Natural killer cell (primary cell): ENCODE data around the gene DAPK1. TPM values are rescaled to one million over a fixed set of nuclear protein-coding genes. Genes with fewer than 3 reads are reported as not detected.

Experiments
- ATAC-seq, 3 donors: fragments of 150-1000 bp in 2 of 3; fragments of 200-7000 bp in 1 of 3; cut with Tn5 transposase; 1 replicate in 1 of 3; 2 replicates in 2 of 3; pipeline ENCODE4 v1.10.0; 2021; ENCODE audit warnings: mild to moderate bottlenecking in 2 of 3, moderate library complexity in 2 of 3
- DNase-seq, 2 donors: peaks; one replicate each; pipeline versions ENCODE4 v3.0.0 to v3.0.0-alpha.2; 2013 to 2021; ENCODE audit warnings: mixed read lengths in 1 of 2
- H3K27ac ChIP-seq: one replicate; pipeline ENCODE4 v1.5.1; 2013; ENCODE audit warnings: mild to moderate bottlenecking, low read length
- H3K27me3 ChIP-seq: one replicate; pipeline ENCODE4 v1.6.1; 2013; ENCODE audit warnings: low read length; ENCODE audit not compliant: control insufficient read depth, insufficient read depth
- H3K36me3 ChIP-seq: one replicate; pipeline ENCODE4 v1.6.1; 2013; ENCODE audit warnings: low read length; ENCODE audit not compliant: control insufficient read depth, insufficient read depth
- H3K4me1 ChIP-seq: one replicate; pipeline ENCODE4 v1.6.1; 2013; ENCODE audit warnings: low read length; ENCODE audit not compliant: control insufficient read depth, insufficient read depth
- H3K4me3 ChIP-seq: one replicate; pipeline ENCODE4 v1.5.1; 2013; ENCODE audit warnings: low read length
- H3K9me3 ChIP-seq: one replicate; pipeline ENCODE4 v1.6.1; 2013; ENCODE audit warnings: low read length; ENCODE audit not compliant: control insufficient read depth, insufficient read depth
- H3K27ac Mint-ChIP-seq, 2 donors: one replicate each; pipeline ENCODE4 v1.8.0; 2022; ENCODE audit warnings: mild to moderate bottlenecking in 2 of 2, mixed read lengths in 2 of 2, moderate library complexity in 1 of 2
- H3K27me3 Mint-ChIP-seq, 2 donors: one replicate each; pipeline ENCODE4 v1.8.0; 2022; ENCODE audit warnings: low read depth in 2 of 2, mixed read lengths in 2 of 2
- H3K36me3 Mint-ChIP-seq: one replicate; pipeline ENCODE4 v1.8.0; 2022; ENCODE audit warnings: mixed read lengths
- H3K4me1 Mint-ChIP-seq, 2 donors: one replicate each; pipeline ENCODE4 v1.8.0; 2022; ENCODE audit warnings: mixed read lengths in 2 of 2
- H3K4me3 Mint-ChIP-seq: one replicate; pipeline ENCODE4 v1.8.0; 2022; ENCODE audit warnings: mild to moderate bottlenecking, moderate library complexity, mixed read lengths
- H3K9me3 Mint-ChIP-seq, 2 donors: one replicate each; pipeline ENCODE4 v1.8.0; 2022; ENCODE audit warnings: mixed read lengths in 2 of 2
- CTCF ChIP-seq: fragments of 200-600 bp; IDR thresholded peaks from one replicate; pipeline ENCODE4 v1.8.0; 2022; ENCODE audit warnings: antibody characterized with exemption
- WGBS: methylation state at CpG from one replicate; pipeline ENCODE4 v1.1.7; 2013; ENCODE audit warnings: missing lambda C conversion rate; ENCODE audit not compliant: insufficient coverage; 5-methylcytosine and 5-hydroxymethylcytosine counted together
- intact Hi-C: fragments of 100-400 bp; cut with micrococcal nuclease; formaldehyde crosslinking; loops from one replicate; pipeline ENCODE4 v1.14.2; 2022
- total RNA-seq, 4 donors: library from RNA; stranded (reverse); fragments of 120-200 nt in 1 of 4; gene quantifications; one replicate each; pipeline versions ENCODE4 v1.2.3 to v1.2.4, GENCODE V29; 2013 to 2022

The DAPK1 gene
- total RNA-seq, 3 donors from 2014 or later (not counting 1 experiment from before 2014, with no cell fraction given) = 12.2 to 26.5 (median 22.7) TPM

DNA sequence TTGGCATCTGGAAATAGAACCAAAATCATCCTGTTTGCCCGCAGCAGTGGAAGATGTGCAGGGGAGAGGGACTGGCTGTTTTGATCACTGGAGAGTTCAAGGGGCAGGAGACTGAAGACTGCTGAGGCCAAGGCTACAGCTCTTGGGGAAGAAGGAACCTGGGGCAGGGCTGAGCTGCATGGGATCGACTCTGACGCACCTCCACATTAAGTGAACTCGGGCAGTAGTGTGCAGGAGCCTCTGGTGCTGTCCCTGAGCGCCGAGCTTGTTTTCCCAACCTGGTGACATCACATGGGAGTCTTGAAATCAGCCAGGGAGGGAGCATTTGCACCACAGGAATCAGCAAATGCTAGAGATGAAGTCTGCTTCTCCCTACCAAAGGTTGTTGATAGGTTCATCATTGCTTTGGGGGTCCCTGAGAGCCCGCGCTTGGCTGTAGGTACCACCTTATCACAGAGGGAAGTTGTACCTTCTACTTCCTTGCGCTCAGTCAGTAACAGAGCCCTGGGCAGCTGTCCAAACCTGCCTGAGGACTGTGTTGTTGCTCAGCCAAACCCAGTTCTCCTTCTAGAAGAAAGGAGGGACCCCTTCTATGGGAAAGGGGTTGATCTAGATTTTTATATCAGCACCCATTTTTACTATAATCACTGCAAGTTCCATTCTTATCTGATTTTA is 175.9 kb downstream of the DAPK1 start:
- H3K36me3 ChIP-seq = no peaks in the 10 kb centered on the region
- no peak overlapping the region for H3K27ac Mint-ChIP-seq

DNA sequence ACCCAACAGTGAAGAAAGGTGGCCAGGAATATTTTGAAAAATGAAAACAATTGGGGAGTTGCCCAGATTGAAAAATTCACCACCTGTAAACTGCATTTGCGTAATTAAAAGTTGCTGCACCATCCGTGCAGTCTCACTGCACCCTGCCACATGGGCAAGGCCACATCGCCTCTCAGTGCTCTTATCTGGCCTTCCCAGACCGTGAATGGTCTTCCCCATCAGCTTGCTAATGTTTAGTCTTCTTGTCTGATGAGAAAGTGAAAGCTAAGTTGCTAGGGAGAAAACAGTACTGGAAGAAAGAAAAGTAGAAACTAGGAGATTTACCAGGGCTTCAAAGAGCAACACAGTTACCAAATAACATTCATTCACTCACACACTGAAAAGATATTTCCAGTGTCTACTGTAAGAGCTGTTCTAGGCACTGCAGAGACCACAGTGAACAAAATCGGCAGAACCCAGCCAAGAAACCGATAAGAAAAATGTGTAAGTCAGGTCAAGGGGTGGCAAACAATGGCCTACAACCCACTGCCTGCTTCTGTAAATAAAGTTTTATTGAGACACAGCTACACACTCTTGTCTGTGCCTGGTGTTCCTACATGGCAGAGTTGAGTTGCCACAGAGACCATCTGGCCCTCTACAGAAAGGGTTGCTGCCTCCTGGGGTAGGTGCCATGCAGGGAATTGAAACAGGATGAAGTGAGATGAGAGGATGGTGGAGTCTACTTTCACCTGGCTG is 177.1 kb downstream of the DAPK1 start:
- H3K36me3 Mint-ChIP-seq = no peaks in the 10 kb centered on the region
- intact Hi-C loops = loop anchor here (5.0 kb wide), 1 partner anchor 903 kb away; no protein-coding TSS in a partner anchor
- Histone ChIP-seq H3K4me1 (no peaks in the 10 kb centered on the region), H3K27ac (no peak overlapping the region), H3K4me3 (no peak overlapping the region), H3K36me3 (no peaks in the 10 kb centered on the region), H3K27me3 (no peaks in the 10 kb centered on the region), H3K9me3 (no peaks in the 10 kb centered on the region)
- WGBS = 55% methylated on average over 6 of the region's 6 CpGs
- H3K27ac Mint-ChIP-seq = no peak overlapping the region
- no peak for ATAC-seq
- H3K4me1 Mint-ChIP-seq = no peaks in the 10 kb centered on the region
- H3K4me3 Mint-ChIP-seq = no peak overlapping the region
- no peaks in the 10 kb centered on the region for H3K27me3 Mint-ChIP-seq
- no peak for TF ChIP-seq CTCF
- no peaks in the 10 kb centered on the region for H3K9me3 Mint-ChIP-seq
- DNase-seq = no peak

More for the DNA sequence above, 175.9 kb downstream of the DAPK1 start:
- DNase-seq (no peak), ATAC-seq (no peak)
- Histone ChIP-seq H3K27ac (no peak overlapping the region), H3K4me3 (no peak overlapping the region), H3K9me3 (no peaks in the 10 kb centered on the region), H3K27me3 (no peaks in the 10 kb centered on the region), H3K4me1 (no peaks in the 10 kb centered on the region)
- TF ChIP-seq CTCF = no peak
- Mint-ChIP-seq H3K4me3 (no peak overlapping the region), H3K9me3 (no peaks in the 10 kb centered on the region), H3K27me3 (no peaks in the 10 kb centered on the region), H3K4me1 (no peaks in the 10 kb centered on the region), H3K36me3 (no peaks in the 10 kb centered on the region)
- intact Hi-C loops = no loop called here
- 85% methylated on average over 9 of the region's 9 CpGs for WGBS

DNA sequence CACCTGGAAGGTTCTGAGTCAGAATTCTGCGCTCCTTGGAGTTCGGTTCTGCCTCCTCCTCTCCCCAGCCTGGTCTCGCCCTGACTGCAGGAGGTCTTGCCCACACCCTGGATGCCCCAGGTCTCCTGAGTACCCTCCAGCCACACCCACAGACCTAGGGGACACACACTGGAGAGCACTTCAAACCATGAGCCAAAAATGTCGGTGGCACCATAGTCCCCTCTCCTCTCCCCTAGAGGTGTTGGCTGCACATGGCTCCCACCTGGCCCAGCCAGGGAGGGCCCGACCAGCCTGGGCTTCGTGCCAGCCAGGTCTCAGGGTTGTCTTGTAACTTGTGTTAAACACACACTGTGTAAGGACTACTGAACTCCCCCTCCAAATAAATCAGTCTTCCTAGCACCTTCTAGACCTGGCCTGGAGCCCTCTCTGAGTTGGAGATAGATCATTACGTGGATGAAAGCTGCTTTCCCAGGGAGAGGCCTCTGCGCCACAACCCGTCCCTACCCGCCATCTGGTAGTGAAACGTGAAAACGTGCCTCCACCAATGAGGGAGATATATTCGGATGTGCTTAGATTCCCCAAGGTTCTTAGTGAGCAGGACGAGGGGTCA is 178.3 kb downstream of the DAPK1 start:
- 85% methylated on average over 14 of the region's 14 CpGs for WGBS
- no peak for DNase-seq

More for the DNA sequence above, 178.3 kb downstream of the DAPK1 start:
- H3K4me3 ChIP-seq = no peak overlapping the region
- no peak overlapping the region for H3K4me3 Mint-ChIP-seq
- no peaks in the 10 kb centered on the region for H3K36me3 ChIP-seq
- H3K4me1 Mint-ChIP-seq = no peaks in the 10 kb centered on the region
- intact Hi-C loops = loop anchor here (5.0 kb wide), 1 partner anchor 901 kb away; no protein-coding TSS in a partner anchor
- no peaks in the 10 kb centered on the region for H3K36me3 Mint-ChIP-seq
- no peaks in the 10 kb centered on the region for H3K4me1 ChIP-seq
- no peaks in the 10 kb centered on the region for H3K9me3 ChIP-seq
- H3K9me3 Mint-ChIP-seq = no peaks in the 10 kb centered on the region
- no peaks in the 10 kb centered on the region for H3K27me3 ChIP-seq
- H3K27ac Mint-ChIP-seq = no peak overlapping the region
- no peak overlapping the region for H3K27ac ChIP-seq
- no peak for TF ChIP-seq CTCF
- no peak for ATAC-seq
- no peaks in the 10 kb centered on the region for H3K27me3 Mint-ChIP-seq
